OCI-LY3 (cell line): ENCODE data around the gene NOSIP.

Source experiments
- EZH2phosphoT487 ChIP-seq: fragments of 200-600 bp; shearing (Covaris generic); IDR thresholded peaks from 2 replicates; pipeline ENCODE4 v1.6.1; 2018; ENCODE audit warnings: antibody characterized with exemption, mixed run types, low read depth
- TF ChIP-seq, protein P1 (sequence below): fragments of 200-600, 300-600 bp; sonication (generic); IDR thresholded peaks from 2 replicates; pipeline ENCODE4 v1.5.1; 2014; ENCODE audit warnings: antibody characterized with exemption, low read length, low read depth

DNA sequence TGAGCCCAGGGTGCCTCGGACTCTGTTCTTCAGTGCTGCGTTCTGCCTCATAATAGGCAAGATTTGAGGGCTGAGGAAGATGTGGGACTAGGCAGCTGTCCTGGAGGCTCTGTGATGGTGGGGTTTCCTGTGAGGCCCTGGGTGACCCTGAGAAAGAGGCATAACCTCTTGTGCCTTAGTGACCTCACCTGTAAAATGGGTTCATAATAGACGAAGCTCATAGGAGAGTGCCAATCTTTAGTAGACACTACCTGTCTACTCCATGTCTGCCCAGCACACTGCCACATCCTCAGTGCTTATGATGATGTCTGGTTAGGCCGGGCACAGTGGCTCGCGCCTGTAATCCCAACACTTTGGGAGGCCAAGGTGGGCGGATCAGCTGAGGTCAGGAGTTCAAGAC is 36.2 kb upstream of the NOSIP start:
- TF ChIP-seq, protein P1, sequence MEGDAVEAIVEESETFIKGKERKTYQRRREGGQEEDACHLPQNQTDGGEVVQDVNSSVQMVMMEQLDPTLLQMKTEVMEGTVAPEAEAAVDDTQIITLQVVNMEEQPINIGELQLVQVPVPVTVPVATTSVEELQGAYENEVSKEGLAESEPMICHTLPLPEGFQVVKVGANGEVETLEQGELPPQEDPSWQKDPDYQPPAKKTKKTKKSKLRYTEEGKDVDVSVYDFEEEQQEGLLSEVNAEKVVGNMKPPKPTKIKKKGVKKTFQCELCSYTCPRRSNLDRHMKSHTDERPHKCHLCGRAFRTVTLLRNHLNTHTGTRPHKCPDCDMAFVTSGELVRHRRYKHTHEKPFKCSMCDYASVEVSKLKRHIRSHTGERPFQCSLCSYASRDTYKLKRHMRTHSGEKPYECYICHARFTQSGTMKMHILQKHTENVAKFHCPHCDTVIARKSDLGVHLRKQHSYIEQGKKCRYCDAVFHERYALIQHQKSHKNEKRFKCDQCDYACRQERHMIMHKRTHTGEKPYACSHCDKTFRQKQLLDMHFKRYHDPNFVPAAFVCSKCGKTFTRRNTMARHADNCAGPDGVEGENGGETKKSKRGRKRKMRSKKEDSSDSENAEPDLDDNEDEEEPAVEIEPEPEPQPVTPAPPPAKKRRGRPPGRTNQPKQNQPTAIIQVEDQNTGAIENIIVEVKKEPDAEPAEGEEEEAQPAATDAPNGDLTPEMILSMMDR = no peak
- no peak for TF ChIP-seq EZH2phosphoT487
